NCI-H2196 (cell line): ENCODE results near the gene SERGEF.

Experiments
- DNase-seq: peaks from one replicate; lab custom pipeline; 2025; ENCODE audit not compliant: unreplicated experiment; lab: John Stamatoyannopoulos, UW

Gene SERGEF

GRCh38 chr11:17738151-17738973, 274.5 kb downstream of the SERGEF start:
- no peak for DNase-seq
